HepG2 (cell line): ENCODE data around the gene TBC1D19. TPM values are rescaled to one million over a fixed set of nuclear protein-coding genes. Genes with fewer than 3 reads are reported as not detected.

Experiments
- ATF3 ChIP-seq: sonication (generic); formaldehyde crosslinking; IDR thresholded peaks from 2 replicates; pipeline ENCODE4 v1.4.0; 2020; ENCODE audit warnings: missing genetic modification reagents
- CEBPZ ChIP-seq: IDR thresholded peaks from 2 replicates; pipeline ENCODE4 v1.6.1; 2012; ENCODE audit warnings: low read length, improper control_type of control experiment
- CHCHD3 ChIP-seq: sonication (generic); formaldehyde crosslinking; IDR thresholded peaks from 2 replicates; pipeline ENCODE4 v1.8.0; 2022; ENCODE audit warnings: mild to moderate bottlenecking, missing genetic modification reagents, moderate library complexity
- GATA4 ChIP-seq: sonication (generic); IDR thresholded peaks from 2 replicates; pipeline ENCODE4 v1.6.1; 2016; ENCODE audit warnings: antibody characterized with exemption, low read depth, borderline replicate concordance
- JUNB ChIP-seq: sonication (generic); formaldehyde crosslinking; IDR thresholded peaks from 2 replicates; pipeline ENCODE4 v1.8.0; 2022; ENCODE audit warnings: missing genetic modification reagents, mild to moderate bottlenecking, borderline replicate concordance
- MXD4 ChIP-seq: IDR thresholded peaks from 2 replicates; pipeline ENCODE4 v1.6.1; 2016; ENCODE audit warnings: mild to moderate bottlenecking, missing biosample characterization, missing genetic modification reagents
- NPAS2 ChIP-seq: sonication (generic); formaldehyde crosslinking; IDR thresholded peaks from 2 replicates; pipeline ENCODE4 v1.8.0; 2022; ENCODE audit warnings: mild to moderate bottlenecking, missing genetic modification reagents, borderline replicate concordance
- SIX4 ChIP-seq: sonication (generic); formaldehyde crosslinking; IDR thresholded peaks from 2 replicates; pipeline ENCODE4 v1.4.0; 2020; ENCODE audit warnings: missing genetic modification reagents
- TARDBP ChIP-seq: sonication (generic); formaldehyde crosslinking; IDR thresholded peaks from 2 replicates; pipeline ENCODE4 v1.8.0; 2022; ENCODE audit warnings: mild to moderate bottlenecking, missing genetic modification reagents
- ZNF143 ChIP-seq: sonication (generic); formaldehyde crosslinking; IDR thresholded peaks from 2 replicates; pipeline ENCODE4 v1.4.0; 2020; ENCODE audit warnings: missing genetic modification reagents
- ZNF318 ChIP-seq: sonication (generic); formaldehyde crosslinking; IDR thresholded peaks from 2 replicates; pipeline ENCODE4 v1.4.0; 2020; ENCODE audit warnings: mild to moderate bottlenecking, missing genetic modification reagents
- ZNF331 ChIP-seq: sonication (generic); formaldehyde crosslinking; IDR thresholded peaks from 2 replicates; pipeline ENCODE4 v1.4.0; 2020; ENCODE audit warnings: missing genetic modification reagents
- ZNF691 ChIP-seq: sonication (generic); formaldehyde crosslinking; IDR thresholded peaks from 2 replicates; pipeline ENCODE4 v1.4.0; 2020; ENCODE audit warnings: missing genetic modification reagents, low read depth, mild to moderate bottlenecking, borderline replicate concordance
- ZNF784 ChIP-seq: sonication (generic); formaldehyde crosslinking; IDR thresholded peaks from 2 replicates; pipeline ENCODE4 v1.5.1; 2020; ENCODE audit warnings: missing genetic modification reagents, mild to moderate bottlenecking, borderline replicate concordance
- polyA plus RNA-seq, 8 experiments: library from polyadenylated mRNA; depleted of rRNA in 3 of 8; stranded (reverse) in 7 of 8; unstranded in 1 of 8; fragments of >200 nt; fragmentation: Illumina TruSeq in 4 of 8; extraction: Trizol in 4 of 8; gene quantifications; 2 replicates each; pipeline versions ENCODE4 v1.2.1 to v1.2.3, GENCODE V29; 2011 to 2016; ENCODE audit warnings: low read depth in 4 of 8, missing spikeins in 1 of 8, mixed read lengths in 1 of 8; ENCODE audit not compliant: insufficient read depth in 1 of 8
- total RNA-seq, 5 experiments: library from RNA; depleted of rRNA; stranded (reverse); fragments of >200 nt; fragmentation: Illumina TruSeq; extraction: Trizol; gene quantifications; 2 replicates each; pipeline ENCODE4 v1.2.3, GENCODE V29; 2016; ENCODE audit warnings: low read depth in 1 of 5

The TBC1D19 gene
- total and polyA plus RNA-seq, 2 of the 13 experiments (the other 11 are each of a cell fraction or from before 2014, with no cell fraction given), result 1.6 to 3.5 TPM

GRCh38 chr4:26583865-26584652 lies at the start of gene TBC1D19 (continued):
- no peak for TF ChIP-seq CEBPZ
- TF ChIP-seq JUNB, result no peak
- peak; percentile 75; the same call in 1 of the 2 replicates for TF ChIP-seq MXD4 (CRISPR knock-in tag)
- TF ChIP-seq GATA4, result no peak
- peak; percentile 59 for TF ChIP-seq ATF3 (CRISPR knock-in tag)
- TF ChIP-seq TARDBP (CRISPR knock-in tag), result peak; percentile 97
- TF ChIP-seq ZNF331, result peak; percentile 86
- no peak for TF ChIP-seq NPAS2 (CRISPR knock-in tag)
- peak; percentile 95 for TF ChIP-seq ZNF784
- peak; percentile 81; the same call in 1 of the 2 replicates for TF ChIP-seq ZNF691 (CRISPR knock-in tag)
- 0 out of 2 replicates have a peak, but pooled peaks have one; percentile 36 for TF ChIP-seq CHCHD3 (CRISPR knock-in tag)
- TF ChIP-seq SIX4, result peak; percentile 43; the same call in 1 of the 2 replicates
- TF ChIP-seq ZNF143 (CRISPR knock-in tag), result peak; percentile 35; the same call in 1 of the 2 replicates
- TF ChIP-seq ZNF318, result 0 out of 2 replicates have a peak, but pooled peaks have one; percentile 23
